GM19455 (cell line): ENCODE data around the gene PSMG4.

Experiments used
- ATAC-seq: cut with Tn5 transposase; IDR thresholded peaks from one replicate; pipeline ENCODE4 v1.9.1; 2021; ENCODE audit not compliant: unreplicated experiment

Gene PSMG4

GRCh38 chr6:3273707-3274521 is 15.2 kb downstream of the PSMG4 start:
- ATAC-seq: no peak

GRCh38 chr6:3276174-3277167 is 17.7 kb downstream of the PSMG4 start:
- ATAC-seq: no peak

- no peak for ATAC-seq
These were observed 18.5 kb downstream of the PSMG4 start for GRCh38 chr6:3277251-3277650.

- ATAC-seq: no peak
These were observed 19.2 kb downstream of the PSMG4 start for GRCh38 chr6:3277851-3278416.

- no peak for ATAC-seq
These were observed 19.9 kb downstream of the PSMG4 start for GRCh38 chr6:3278691-3279090.

- no peak for ATAC-seq
These were observed 21.3 kb downstream of the PSMG4 start for GRCh38 chr6:3280091-3280490.

- ATAC-seq: no peak
These were observed 22.2 kb downstream of the PSMG4 start for GRCh38 chr6:3280866-3281465.

GRCh38 chr6:3281631-3282475 is 23.1 kb downstream of the PSMG4 start:
- no peak for ATAC-seq

GRCh38 chr6:3282476-3283236 is 23.9 kb downstream of the PSMG4 start:
- ATAC-seq: no peak

GRCh38 chr6:3283241-3283640 is 24.5 kb downstream of the PSMG4 start:
- ATAC-seq: no peak

- ATAC-seq: no peak
These were observed 25.1 kb downstream of the PSMG4 start for GRCh38 chr6:3283641-3284435.

- ATAC-seq: no peak
These were observed 25.7 kb downstream of the PSMG4 start for GRCh38 chr6:3284436-3284876.

- no peak for ATAC-seq
These were observed 26.4 kb downstream of the PSMG4 start for GRCh38 chr6:3285049-3285639.

GRCh38 chr6:3285732-3286131 is 27.0 kb downstream of the PSMG4 start:
- ATAC-seq: no peak

GRCh38 chr6:3286641-3287171 is 28.0 kb downstream of the PSMG4 start:
- no peak for ATAC-seq

GRCh38 chr6:3287308-3287707 is 28.6 kb downstream of the PSMG4 start:
- no peak for ATAC-seq

- no peak for ATAC-seq
These were observed 29.4 kb downstream of the PSMG4 start for GRCh38 chr6:3287976-3288707.
